ENCODE measurements around the gene RGS5.

DNA sequence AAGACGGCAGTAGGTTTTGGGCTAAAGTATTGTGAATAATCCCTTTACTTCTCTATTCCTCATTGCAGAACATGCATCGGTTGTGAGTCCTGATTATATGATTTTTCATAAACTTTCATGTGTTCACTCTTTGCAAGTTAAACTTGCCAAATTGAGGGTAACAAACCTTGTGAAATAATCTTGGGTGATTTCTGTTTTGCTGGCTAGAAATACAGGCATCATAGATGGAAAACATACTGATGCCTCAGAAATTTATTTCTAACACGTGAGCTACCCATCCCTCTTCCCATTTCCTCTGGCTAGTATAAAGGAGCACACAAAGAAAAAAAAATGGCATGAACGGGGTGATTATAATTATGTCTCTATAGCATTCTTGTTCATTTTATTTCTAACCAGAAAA lies 39.6 kb downstream of the RGS5 start:
- TF ChIP-seq POLR2A (IDR thresholded peaks at IDR 0.05): no peak
- TF ChIP-seq, protein P1, sequence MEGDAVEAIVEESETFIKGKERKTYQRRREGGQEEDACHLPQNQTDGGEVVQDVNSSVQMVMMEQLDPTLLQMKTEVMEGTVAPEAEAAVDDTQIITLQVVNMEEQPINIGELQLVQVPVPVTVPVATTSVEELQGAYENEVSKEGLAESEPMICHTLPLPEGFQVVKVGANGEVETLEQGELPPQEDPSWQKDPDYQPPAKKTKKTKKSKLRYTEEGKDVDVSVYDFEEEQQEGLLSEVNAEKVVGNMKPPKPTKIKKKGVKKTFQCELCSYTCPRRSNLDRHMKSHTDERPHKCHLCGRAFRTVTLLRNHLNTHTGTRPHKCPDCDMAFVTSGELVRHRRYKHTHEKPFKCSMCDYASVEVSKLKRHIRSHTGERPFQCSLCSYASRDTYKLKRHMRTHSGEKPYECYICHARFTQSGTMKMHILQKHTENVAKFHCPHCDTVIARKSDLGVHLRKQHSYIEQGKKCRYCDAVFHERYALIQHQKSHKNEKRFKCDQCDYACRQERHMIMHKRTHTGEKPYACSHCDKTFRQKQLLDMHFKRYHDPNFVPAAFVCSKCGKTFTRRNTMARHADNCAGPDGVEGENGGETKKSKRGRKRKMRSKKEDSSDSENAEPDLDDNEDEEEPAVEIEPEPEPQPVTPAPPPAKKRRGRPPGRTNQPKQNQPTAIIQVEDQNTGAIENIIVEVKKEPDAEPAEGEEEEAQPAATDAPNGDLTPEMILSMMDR (IDR thresholded peaks at IDR 0.05): no peak
